ENCODE results near the gene OLFM4.

OLFM4 gene

GRCh38 chr13:53014495-53015443 is 13.8 kb upstream of the OLFM4 start:
- DNase-seq (ENCODE audit: low read depth in 2 of 2) = no peak

GRCh38 chr13:53015971-53016370 is 12.6 kb upstream of the OLFM4 start:
- DNase-seq (ENCODE audit: low read depth in 2 of 2) = no peak

DNA sequence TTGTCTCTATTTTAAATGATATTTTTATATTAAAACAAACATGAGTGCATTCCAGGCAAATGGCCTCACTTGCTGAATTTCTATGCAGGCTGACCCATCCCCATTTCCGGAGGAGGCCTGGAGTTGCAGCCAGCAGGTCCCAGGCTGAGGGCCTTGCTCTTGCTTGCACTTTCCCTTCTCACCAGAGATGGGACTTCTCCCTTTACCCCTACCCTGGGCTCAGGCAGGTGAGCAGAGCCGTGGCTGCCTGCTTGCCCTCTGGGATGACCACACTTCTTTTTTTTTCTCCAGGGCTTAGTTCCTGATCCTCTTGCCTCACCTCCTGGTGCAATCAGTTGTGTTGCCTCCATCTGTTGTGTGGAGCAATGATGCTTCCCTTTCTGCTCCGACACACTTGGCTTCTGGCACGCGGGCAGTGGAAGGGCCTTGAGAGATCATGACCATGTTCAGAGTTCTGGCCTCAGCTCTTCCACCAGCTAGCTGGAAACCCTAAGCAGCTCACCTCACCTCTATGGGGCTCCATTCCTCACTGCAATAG is 11.1 kb upstream of the OLFM4 start:
- no peak for DNase-seq (ENCODE audit: low read depth in 2 of 2)

GRCh38 chr13:53018690-53019647 is 9.6 kb upstream of the OLFM4 start:
- DNase-seq (ENCODE audit: low read depth in 2 of 2) = no peak

DNA sequence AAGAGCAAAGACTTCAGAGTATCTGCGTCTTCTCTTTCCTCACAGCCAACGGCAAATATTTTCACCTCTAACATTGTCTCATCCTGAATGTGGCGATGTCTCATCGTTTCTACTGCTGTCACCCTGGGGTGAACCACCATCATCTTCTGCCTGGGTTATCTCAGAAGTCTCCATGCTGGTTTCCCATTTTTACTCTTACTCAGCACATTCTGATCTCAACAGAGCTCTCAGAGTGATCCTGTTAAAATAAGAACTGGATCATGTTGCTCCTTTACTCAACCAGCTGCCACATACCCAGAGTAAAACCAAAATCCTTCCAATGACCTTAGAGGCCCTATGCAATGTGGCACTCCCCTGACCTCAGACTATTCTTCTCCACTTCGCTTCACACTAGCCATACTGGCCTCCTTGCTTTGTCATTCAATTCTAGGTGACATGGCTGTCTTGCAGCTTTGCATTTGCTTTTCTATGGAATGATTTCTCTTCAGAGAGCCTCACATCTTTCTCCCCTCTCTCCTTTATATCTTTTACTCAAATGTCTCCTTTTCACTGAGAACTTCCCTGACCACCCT is 7.8 kb upstream of the OLFM4 start:
- DNase-seq (ENCODE audit: low read depth in 2 of 2) = no peak

- DNase-seq (ENCODE audit: low read depth in 2 of 2) = no peak
These were observed 5.4 kb upstream of the OLFM4 start for GRCh38 chr13:53023246-53023645.

- no peak for DNase-seq (ENCODE audit: low read depth in 2 of 2)
These were observed 550 bp upstream of the OLFM4 start for GRCh38 chr13:53028063-53028462.

DNA sequence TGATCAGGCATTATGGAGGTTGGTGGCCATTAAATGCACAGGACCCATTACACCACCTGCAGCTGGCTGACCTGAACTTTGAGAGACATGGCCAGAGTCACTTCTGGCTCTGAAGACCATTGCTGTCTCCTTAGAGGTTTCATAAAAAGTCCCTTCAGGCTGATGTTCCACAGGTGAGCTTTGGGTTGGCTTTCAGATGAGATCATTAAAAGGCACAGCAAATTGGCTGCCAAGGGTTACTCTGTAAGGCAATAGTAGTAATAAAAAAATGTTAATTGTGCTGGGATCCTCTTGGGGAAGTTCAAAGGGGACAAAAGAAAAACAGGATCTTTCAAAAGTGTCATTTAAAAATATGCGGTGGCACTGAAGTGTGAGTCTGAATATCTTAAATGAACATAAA is 4.2 kb downstream of the OLFM4 start:
- no peak for DNase-seq (ENCODE audit: low read depth in 2 of 2)

DNA sequence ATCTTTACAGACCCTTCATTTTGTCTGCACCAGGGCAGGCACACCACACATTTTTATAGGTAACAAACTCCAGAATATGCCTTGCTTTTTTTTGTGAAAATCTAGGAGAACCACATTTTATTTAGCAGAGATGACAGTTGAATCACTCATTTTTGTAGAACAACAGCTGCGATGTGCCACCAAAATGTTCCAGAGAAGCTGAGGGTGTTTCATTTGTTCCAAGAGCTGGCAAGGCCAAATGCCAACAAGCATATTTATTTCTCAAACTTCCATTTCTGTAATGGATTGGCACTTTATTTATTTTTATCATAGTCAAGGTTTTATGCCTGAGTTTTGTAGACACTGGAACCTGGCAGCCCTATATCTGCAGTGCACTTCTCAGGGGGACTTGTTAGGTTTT is 10.4 kb downstream of the OLFM4 start:
- DNase-seq (ENCODE audit: low read depth in 2 of 2) = no peak

DNA sequence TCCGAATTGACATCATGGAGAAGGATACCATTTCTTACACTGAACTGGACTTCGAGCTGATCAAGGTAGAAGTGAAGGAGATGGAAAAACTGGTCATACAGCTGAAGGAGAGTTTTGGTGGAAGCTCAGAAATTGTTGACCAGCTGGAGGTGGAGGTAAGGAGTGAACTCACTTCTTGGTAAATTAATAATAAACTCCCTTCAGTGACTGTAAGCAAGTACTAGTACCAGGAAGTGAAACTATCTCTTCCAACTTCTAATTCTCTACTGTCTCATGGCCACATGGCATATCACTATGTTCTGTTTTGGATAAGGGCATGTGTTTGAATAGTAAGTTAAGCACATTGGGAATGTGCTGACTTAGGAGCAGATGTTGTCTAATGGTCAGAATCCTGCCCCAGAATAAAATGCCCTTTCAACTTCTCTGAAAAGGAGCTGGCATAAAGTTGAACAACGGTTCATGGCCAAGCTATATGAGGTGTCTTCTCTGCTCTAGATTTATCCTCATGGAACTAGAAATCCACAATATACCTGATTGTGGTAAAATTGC is 13.4 kb downstream of the OLFM4 start:
- no peak for DNase-seq (ENCODE audit: low read depth in 2 of 2)

- DNase-seq (ENCODE audit: low read depth in 2 of 2) = no peak
These were observed 14.3 kb downstream of the OLFM4 start for GRCh38 chr13:53042877-53043276.

GRCh38 chr13:53043398-53043797 is 14.8 kb downstream of the OLFM4 start:
- no peak for DNase-seq (ENCODE audit: low read depth in 2 of 2)

DNA sequence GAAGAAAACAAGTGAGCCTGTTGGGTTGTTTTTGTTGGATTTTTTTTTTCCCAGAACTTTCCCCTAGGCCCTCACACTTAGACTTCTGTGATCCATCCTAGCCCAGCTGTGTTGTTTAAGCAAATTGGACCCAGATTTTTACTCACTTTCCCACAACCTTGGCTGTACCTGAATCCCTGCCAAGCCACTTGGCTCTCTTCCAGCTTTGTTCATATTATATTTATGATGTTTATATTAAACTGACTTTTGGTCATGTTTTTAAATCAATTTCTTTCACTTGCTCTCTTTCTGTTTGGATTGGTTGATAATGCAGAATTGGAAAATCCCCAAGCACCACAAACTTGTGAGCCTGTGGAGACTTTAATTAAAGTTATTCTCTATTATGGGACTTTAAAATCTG is 16.6 kb downstream of the OLFM4 start:
- DNase-seq (ENCODE audit: low read depth in 2 of 2) = no peak

- DNase-seq (ENCODE audit: low read depth in 2 of 2) = no peak
These were observed 20.3 kb downstream of the OLFM4 start for GRCh38 chr13:53048880-53049279.

- no peak for DNase-seq (ENCODE audit: low read depth in 2 of 2)
These were observed 21.5 kb downstream of the OLFM4 start for GRCh38 chr13:53050151-53050550.

DNA sequence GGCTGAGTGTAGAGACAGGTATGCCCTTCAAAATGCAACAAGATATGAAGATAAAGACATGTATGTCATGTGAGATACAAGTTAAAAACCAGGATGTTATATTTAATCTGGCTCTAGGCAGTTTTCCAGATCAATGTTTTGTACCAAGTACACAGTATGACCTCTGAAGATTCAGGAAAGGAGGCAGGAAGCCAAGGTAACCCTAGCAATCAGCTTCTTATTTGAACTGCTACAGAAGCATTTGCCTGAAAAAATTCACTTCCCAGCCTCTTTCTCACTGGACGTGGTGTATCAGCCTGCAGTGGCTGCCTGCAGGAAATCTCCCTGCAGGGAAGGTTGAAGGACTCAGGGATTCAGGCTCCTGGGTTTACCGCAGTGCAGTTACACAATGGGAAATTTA is 24.1 kb downstream of the OLFM4 start:
- DNase-seq (ENCODE audit: low read depth in 2 of 2) = no peak

DNA sequence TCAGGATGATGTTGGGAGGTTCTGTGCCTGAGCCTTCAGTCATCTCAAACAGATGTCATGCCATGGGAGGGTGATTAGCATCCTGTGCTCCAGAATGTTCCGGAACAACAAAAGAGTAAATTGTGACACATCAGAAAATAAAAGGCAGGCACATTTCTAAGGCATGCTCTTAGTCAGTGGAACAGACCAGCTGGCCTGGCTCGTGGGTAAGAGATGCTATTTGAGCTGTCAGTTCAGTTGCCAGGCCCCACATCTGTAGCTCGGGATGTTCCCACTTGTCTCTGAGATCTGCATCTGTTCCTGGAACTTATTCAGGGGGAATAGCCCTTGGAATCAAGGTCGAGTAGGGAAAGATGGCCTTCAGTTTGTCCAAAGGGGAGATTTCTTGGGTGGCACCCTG is 26.0 kb downstream of the OLFM4 start:
- no peak for DNase-seq (ENCODE audit: low read depth in 2 of 2)

GRCh38 chr13:53058065-53058679 is 29.6 kb downstream of the OLFM4 start:
- no peak for DNase-seq (ENCODE audit: low read depth in 2 of 2)

DNA sequence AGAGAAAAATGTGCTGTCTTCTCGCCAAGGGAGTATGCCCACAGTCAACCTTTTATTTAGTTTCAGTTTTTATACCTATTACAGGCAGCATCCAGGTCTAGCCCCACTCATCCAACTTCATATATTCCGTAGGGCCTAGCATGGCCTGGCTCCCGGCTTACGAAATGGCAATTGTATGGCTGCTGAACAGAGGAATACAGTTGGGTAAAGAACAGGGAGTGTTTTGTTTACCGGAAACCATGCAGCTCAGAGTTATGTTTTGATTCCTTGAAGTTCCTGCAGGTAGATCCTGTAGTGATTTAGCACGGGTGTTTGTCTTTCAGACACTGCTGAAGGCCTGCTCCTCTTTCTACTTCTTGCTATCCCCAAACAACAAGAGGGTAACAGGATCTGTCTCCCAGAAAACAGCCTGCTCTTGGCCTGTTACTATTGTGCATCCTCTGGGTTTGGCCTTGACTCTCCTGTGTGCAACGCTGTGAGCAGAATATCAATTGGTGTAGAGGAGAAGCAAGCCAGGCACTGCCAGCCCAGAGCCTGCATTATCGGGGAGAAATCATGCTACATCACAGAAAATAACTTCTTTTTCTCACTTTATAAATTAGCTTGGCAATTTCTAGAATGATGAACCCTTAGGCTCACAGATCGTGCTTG is 32.4 kb downstream of the OLFM4 start:
- DNase-seq (ENCODE audit: low read depth in 2 of 2) = no peak

GRCh38 chr13:53064731-53065130 is 36.1 kb downstream of the OLFM4 start:
- DNase-seq (ENCODE audit: low read depth in 2 of 2) = no peak

GRCh38 chr13:53066411-53066810 is 37.8 kb downstream of the OLFM4 start:
- DNase-seq (ENCODE audit: low read depth in 2 of 2) = no peak

Data from stimulated activated CD4-positive, alpha-beta T cell treated with anti-CD3 and anti-CD28 coated beads, Interleukin-15, amount 100 ng/mL, for 48 hours (primary cell).